ENCODE data around the gene DHX8. TPM values are rescaled to one million over a fixed set of nuclear protein-coding genes. Genes with fewer than 3 reads are reported as not detected.

Gene DHX8
- total RNA-seq, 3 donors from 2014 or later, result 41.0 to 54.7 (median 46.9) TPM

- Histone ChIP-seq H3K4me1 (ENCODE audit: low read depth) (no peaks in the 10 kb centered on the region), H3K4me3 (no peak overlapping the region), H3K9me3 (no peaks in the 10 kb centered on the region), H3K36me3 (ENCODE audit: low read depth) (no peaks in the 10 kb centered on the region)
- no peak for DNase-seq
- TF ChIP-seq, protein P1, sequence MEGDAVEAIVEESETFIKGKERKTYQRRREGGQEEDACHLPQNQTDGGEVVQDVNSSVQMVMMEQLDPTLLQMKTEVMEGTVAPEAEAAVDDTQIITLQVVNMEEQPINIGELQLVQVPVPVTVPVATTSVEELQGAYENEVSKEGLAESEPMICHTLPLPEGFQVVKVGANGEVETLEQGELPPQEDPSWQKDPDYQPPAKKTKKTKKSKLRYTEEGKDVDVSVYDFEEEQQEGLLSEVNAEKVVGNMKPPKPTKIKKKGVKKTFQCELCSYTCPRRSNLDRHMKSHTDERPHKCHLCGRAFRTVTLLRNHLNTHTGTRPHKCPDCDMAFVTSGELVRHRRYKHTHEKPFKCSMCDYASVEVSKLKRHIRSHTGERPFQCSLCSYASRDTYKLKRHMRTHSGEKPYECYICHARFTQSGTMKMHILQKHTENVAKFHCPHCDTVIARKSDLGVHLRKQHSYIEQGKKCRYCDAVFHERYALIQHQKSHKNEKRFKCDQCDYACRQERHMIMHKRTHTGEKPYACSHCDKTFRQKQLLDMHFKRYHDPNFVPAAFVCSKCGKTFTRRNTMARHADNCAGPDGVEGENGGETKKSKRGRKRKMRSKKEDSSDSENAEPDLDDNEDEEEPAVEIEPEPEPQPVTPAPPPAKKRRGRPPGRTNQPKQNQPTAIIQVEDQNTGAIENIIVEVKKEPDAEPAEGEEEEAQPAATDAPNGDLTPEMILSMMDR (IDR thresholded peaks at IDR 0.05), result no peak
- intact Hi-C loops (cut with DNase I, micrococcal nuclease), result no loop called here
- no peak for ATAC-seq
Measured at GRCh38 chr17:43568506-43569082, 84.8 kb downstream of the DHX8 start.

GRCh38 chr17:43570518-43570928 is 86.7 kb downstream of the DHX8 start:
- Histone ChIP-seq H3K4me3 (no peak overlapping the region), H3K36me3 (ENCODE audit: low read depth) (no peaks in the 10 kb centered on the region), H3K9me3 (no peaks in the 10 kb centered on the region), H3K4me1 (ENCODE audit: low read depth) (peaks cover 12% of the 10 kb centered on the region)
- ATAC-seq (no peak), DNase-seq (no peak)
- intact Hi-C loops (cut with DNase I, micrococcal nuclease), result no loop called here
- TF ChIP-seq, protein P1 (IDR thresholded peaks at IDR 0.05), result no peak

GRCh38 chr17:43572368-43572980 is 88.7 kb downstream of the DHX8 start:
- TF ChIP-seq, protein P1 (IDR thresholded peaks at IDR 0.05), result no peak
- DNase-seq, result no peak
- Histone ChIP-seq H3K9me3 (no peaks in the 10 kb centered on the region), H3K4me3 (no peak overlapping the region), H3K36me3 (ENCODE audit: low read depth) (no peaks in the 10 kb centered on the region), H3K4me1 (ENCODE audit: low read depth) (peaks cover 12% of the 10 kb centered on the region)
- intact Hi-C loops (cut with DNase I, micrococcal nuclease), result no loop called here
- ATAC-seq, result peak; percentile 41

DNA sequence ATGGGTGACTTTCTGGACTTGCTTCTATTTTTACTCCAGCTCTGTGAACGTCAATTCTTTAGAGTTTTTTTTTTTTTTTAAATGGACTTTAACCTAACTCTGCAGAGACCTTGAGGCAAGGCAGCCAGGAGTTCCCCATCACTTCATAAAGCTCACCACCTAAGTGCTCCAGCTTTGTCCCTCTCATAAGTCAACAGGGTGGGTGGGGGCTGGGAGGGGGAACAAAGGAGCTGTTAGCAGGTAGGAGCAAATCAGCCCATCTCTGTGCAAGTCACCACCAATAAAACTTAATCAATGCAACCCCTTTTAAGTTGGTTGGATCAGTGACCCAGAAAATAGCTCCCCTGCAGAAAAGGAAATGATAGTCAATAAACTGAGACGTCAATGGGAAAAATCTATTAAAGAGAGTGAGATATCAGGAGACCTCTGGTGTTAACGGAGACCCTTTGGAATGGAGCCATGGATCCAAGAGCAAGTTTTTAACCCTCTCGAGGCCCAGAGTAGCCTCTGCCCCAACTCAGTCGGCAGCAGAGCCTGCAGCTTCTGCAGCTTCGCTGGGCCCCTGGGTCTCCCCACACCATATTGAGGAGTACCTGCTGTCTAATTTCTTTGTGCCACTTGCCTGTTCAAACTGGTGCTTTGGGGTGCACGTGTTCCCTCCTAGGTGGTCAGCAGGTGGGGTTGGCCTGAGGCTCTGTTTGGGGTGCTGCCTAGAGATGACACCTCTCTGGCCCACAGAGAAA is 90.0 kb downstream of the DHX8 start:
- TF ChIP-seq, protein P1 (IDR thresholded peaks at IDR 0.05), result no peak
- H3K4me1 ChIP-seq (ENCODE audit: low read depth), result peaks cover 12% of the 10 kb centered on the region
- H3K9me3 ChIP-seq, result no peaks in the 10 kb centered on the region
- no peak overlapping the region for H3K4me3 ChIP-seq
- DNase-seq (no peak), ATAC-seq (peak; percentile 15)
- intact Hi-C loops (cut with DNase I, micrococcal nuclease), result no loop called here
- H3K36me3 ChIP-seq (ENCODE audit: low read depth), result no peaks in the 10 kb centered on the region

- Histone ChIP-seq H3K4me3 (no peak overlapping the region), H3K4me1 (ENCODE audit: low read depth) (peaks cover 12% of the 10 kb centered on the region), H3K36me3 (ENCODE audit: low read depth) (no peaks in the 10 kb centered on the region), H3K9me3 (no peaks in the 10 kb centered on the region)
- peak in 2 of 3 donors; percentile 39 to 52 for DNase-seq
- ATAC-seq, result peak; percentile 77
- intact Hi-C loops (cut with DNase I, micrococcal nuclease), result no loop called here
- TF ChIP-seq, protein P1 (IDR thresholded peaks at IDR 0.05), result no peak
Measured at GRCh38 chr17:43574348-43574747, 90.6 kb downstream of the DHX8 start.
